Measurements from ENCODE around the gene CTNNA2. TPM values are rescaled to one million over a fixed set of nuclear protein-coding genes. Genes with fewer than 3 reads are reported as not detected.

CTNNA2 gene
- total and polyA plus RNA-seq, 2 of the 8 experiments (the other 6 are each of a cell fraction or from before 2014, with no cell fraction given) = 3.9 to 9.0 TPM

DNA sequence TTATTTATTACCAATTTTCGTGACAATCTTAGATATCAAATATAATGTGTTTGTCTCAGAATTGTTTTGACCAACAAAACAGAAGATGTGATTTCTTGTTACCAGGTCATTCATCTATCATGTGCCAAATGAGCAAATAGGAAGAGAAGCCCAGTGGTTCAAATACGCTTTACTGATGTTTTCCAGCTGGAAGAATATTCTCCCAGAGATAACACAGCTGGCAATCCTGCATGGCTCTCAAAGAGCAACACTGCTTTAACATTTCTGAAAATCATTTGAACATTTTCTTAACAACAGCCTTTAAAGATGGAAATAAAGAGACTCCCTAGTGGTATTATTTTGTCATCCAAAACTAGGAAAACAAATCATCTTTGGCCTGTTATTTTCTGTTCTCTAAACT lies 359.8 kb downstream of the CTNNA2 start:
- Histone ChIP-seq H2AK5ac (ENCODE audit: low read depth, low read length) (no peak overlapping the region), H2BK20ac (ENCODE audit: low read length) (no peak overlapping the region), H3K4me2 (ENCODE audit: insufficient read depth in 1 of 2, low read depth in 2 of 2, low read length in 2 of 2) (no peak overlapping the region), H3K27ac (ENCODE audit: low read depth, low read length) (no peak overlapping the region), H2BK15ac (ENCODE audit: low read length) (no peak overlapping the region), H4K91ac (replicated peaks; ENCODE audit: insufficient read length, low read length) (no peak overlapping the region), H3K4me3 (ENCODE audit: extremely low read depth in 1 of 4, insufficient read depth in 2 of 4, low read depth in 3 of 4, low read length in 4 of 4) (no peak overlapping the region), H3K36me3 (ENCODE audit: control insufficient read depth in 2 of 4, insufficient read depth in 4 of 4, low read length in 3 of 4) (no peaks in the 10 kb centered on the region), H4K8ac (ENCODE audit: extremely low read depth, insufficient read depth, low read length) (no peak overlapping the region), H3K79me2 (ENCODE audit: control insufficient read depth in 1 of 2, insufficient read depth in 2 of 2, low read length in 2 of 2) (no peaks in the 10 kb centered on the region), H2AFZ (ENCODE audit: low read length) (no peak overlapping the region), H3K79me1 (ENCODE audit: low read depth, low read length) (no peaks in the 10 kb centered on the region), H3K9ac (replicated peaks in 1 of 4; ENCODE audit: extremely low read depth in 1 of 4, low read depth in 3 of 4, low read length in 3 of 4) (no peak overlapping the region), H3K56ac (replicated peaks; ENCODE audit: insufficient read length, low read depth, low read length) (no peak overlapping the region), H3K14ac (ENCODE audit: insufficient read length) (no peak overlapping the region), H3K18ac (ENCODE audit: extremely low read depth, low read length) (no peak overlapping the region), H3K27me3 (replicated peaks in 1 of 4; ENCODE audit: control insufficient read depth in 3 of 4, extremely low read depth in 1 of 4, insufficient read depth in 3 of 4, low read length in 3 of 4) (no peaks in the 10 kb centered on the region), H2BK5ac (ENCODE audit: low read depth, low read length) (no peak overlapping the region), H3K4ac (replicated peaks; ENCODE audit: insufficient read length, low read depth, low read length) (no peak overlapping the region), H3K4me1 (replicated peaks in 1 of 4; ENCODE audit: control insufficient read depth in 3 of 4, insufficient read depth in 4 of 4, low read length in 3 of 4) (no peaks in the 10 kb centered on the region), H2BK12ac (ENCODE audit: low read depth, low read length) (no peak overlapping the region), H4K5ac (ENCODE audit: insufficient read length, low read depth, low read length) (no peak overlapping the region), H3K9me3 (ENCODE audit: insufficient read depth in 2 of 2, low read depth in 1 of 2, low read length in 1 of 2) (no peaks in the 10 kb centered on the region; a peak in 1 of 4 replicates), H3K23me2 (ENCODE audit: low read depth, low read length) (no peaks in the 10 kb centered on the region), H4K20me1 (replicated peaks in 1 of 2; ENCODE audit: control insufficient read depth in 1 of 2, insufficient read depth in 2 of 2, low read length in 2 of 2) (no peaks in the 10 kb centered on the region), H2BK120ac (replicated peaks; ENCODE audit: low read depth, low read length) (no peak overlapping the region), H3K23ac (ENCODE audit: insufficient read length) (no peak overlapping the region)
- ChIA-PET CTCF (ENCODE audit: partially characterized antibody) (interaction anchor here (1.8 to 3.1 kb wide), 2 partner anchors 12 to 15 kb away, joined by 6 to 10 read pairs; no protein-coding TSS in a partner anchor), POLR2A (ENCODE audit: partially characterized antibody) (no interaction called here)
- WGBS, 2 experiments (ENCODE audit: extremely low coverage in 1 of 2, insufficient coverage in 1 of 2, insufficient read length in 1 of 2, insufficient replicate concordance in 2 of 2, low coverage in 1 of 2, low lambda C conversion rate in 2 of 2, missing lambda C conversion rate in 1 of 2) = 94% methylated on average over 2 of the region's 2 CpGs; no CpG with 5 or more reads in 1 of the 2 experiments
- DNase-seq (ENCODE audit: low read depth in 1 of 2, low spot score in 2 of 2) (no peak), FAIRE-seq (no peak)
- TF ChIP-seq, protein P1, sequence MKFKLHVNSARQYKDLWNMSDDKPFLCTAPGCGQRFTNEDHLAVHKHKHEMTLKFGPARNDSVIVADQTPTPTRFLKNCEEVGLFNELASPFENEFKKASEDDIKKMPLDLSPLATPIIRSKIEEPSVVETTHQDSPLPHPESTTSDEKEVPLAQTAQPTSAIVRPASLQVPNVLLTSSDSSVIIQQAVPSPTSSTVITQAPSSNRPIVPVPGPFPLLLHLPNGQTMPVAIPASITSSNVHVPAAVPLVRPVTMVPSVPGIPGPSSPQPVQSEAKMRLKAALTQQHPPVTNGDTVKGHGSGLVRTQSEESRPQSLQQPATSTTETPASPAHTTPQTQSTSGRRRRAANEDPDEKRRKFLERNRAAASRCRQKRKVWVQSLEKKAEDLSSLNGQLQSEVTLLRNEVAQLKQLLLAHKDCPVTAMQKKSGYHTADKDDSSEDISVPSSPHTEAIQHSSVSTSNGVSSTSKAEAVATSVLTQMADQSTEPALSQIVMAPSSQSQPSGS (IDR thresholded peaks at IDR 0.05; ENCODE audit: low read length) = no peak
- no peak for TF ChIP-seq EP300 (IDR thresholded peaks at IDR 0.05; ENCODE audit: borderline replicate concordance in 1 of 2, low read depth in 2 of 2, low read length in 2 of 2)

All from H1 (cell line).